Large intestine (tissue), 3 donors: ENCODE measurements around the gene FAM120A. TPM values are rescaled to one million over a fixed set of nuclear protein-coding genes. Genes with fewer than 3 reads are reported as not detected.

Experiments
- DNase-seq, 2 donors: peaks; one replicate each; pipeline versions ENCODE4 v3.0.0 to v3.0.0-alpha.2; 2013
- H3K27ac ChIP-seq: one replicate; pipeline ENCODE4 v1.5.1; 2013; ENCODE audit warnings: low read length
- H3K27me3 ChIP-seq: 2 replicates; pipeline ENCODE4 v1.6.1; 2013; ENCODE audit warnings: low read length; ENCODE audit not compliant: control insufficient read depth, insufficient read depth
- H3K36me3 ChIP-seq: 2 replicates; pipeline ENCODE4 v1.6.1; 2013; ENCODE audit warnings: low read length; ENCODE audit not compliant: control insufficient read depth, insufficient read depth
- H3K4me1 ChIP-seq: one replicate; pipeline ENCODE4 v1.6.1; 2013; ENCODE audit warnings: low read length; ENCODE audit not compliant: control insufficient read depth, insufficient read depth
- H3K4me3 ChIP-seq: one replicate; pipeline ENCODE4 v1.5.1; 2013; ENCODE audit warnings: low read length
- H3K9me3 ChIP-seq: one replicate; pipeline ENCODE4 v1.6.1; 2013; ENCODE audit warnings: mild to moderate bottlenecking, low read depth, low read length, moderate library complexity; ENCODE audit not compliant: control insufficient read depth
- WGBS: methylation state at CpG from one replicate; pipeline ENCODE4 v1.1.5; 2013; ENCODE audit warnings: low lambda C conversion rate; ENCODE audit not compliant: insufficient coverage; 5-methylcytosine and 5-hydroxymethylcytosine counted together
- polyA plus RNA-seq: library from polyadenylated mRNA; unstranded; fragments of 120-200 nt; gene quantifications from one replicate; pipeline ENCODE4 v1.2.1, GENCODE V29; 2013

Gene FAM120A
- polyA plus RNA-seq, 1 donor: 80.8 TPM

GRCh38 chr9:93522736-93523135 is 71.3 kb downstream of the FAM120A start:
- H3K27ac ChIP-seq: no peak overlapping the region
- no peak overlapping the region for H3K4me3 ChIP-seq
- H3K27me3 ChIP-seq: no peaks in the 10 kb centered on the region
- H3K9me3 ChIP-seq: no peaks in the 10 kb centered on the region
- H3K36me3 ChIP-seq: peaks cover 65% of the 10 kb centered on the region
- no peak for DNase-seq
- no CpG with 5 or more reads among the region's 3 CpGs for WGBS
- H3K4me1 ChIP-seq: no peaks in the 10 kb centered on the region

- no peak overlapping the region for H3K4me3 ChIP-seq
- no CpG with 5 or more reads among the region's 7 CpGs for WGBS
- no peak for DNase-seq
- no peaks in the 10 kb centered on the region for H3K27me3 ChIP-seq
- H3K36me3 ChIP-seq: peaks cover 64% of the 10 kb centered on the region
- H3K9me3 ChIP-seq: no peaks in the 10 kb centered on the region
- H3K27ac ChIP-seq: no peak overlapping the region
- H3K4me1 ChIP-seq: no peaks in the 10 kb centered on the region
These were observed 72.1 kb downstream of the FAM120A start for GRCh38 chr9:93523518-93524144.

- 80% methylated on average over 2 of the region's 5 CpGs for WGBS
- DNase-seq: no peak
- Histone ChIP-seq H3K27me3 (no peaks in the 10 kb centered on the region), H3K9me3 (no peaks in the 10 kb centered on the region), H3K36me3 (peaks cover 60% of the 10 kb centered on the region), H3K4me1 (no peaks in the 10 kb centered on the region), H3K27ac (no peak overlapping the region), H3K4me3 (no peak overlapping the region)
These were observed 74.0 kb downstream of the FAM120A start for GRCh38 chr9:93525476-93525875.

- Histone ChIP-seq H3K27me3 (no peaks in the 10 kb centered on the region), H3K4me1 (no peaks in the 10 kb centered on the region), H3K27ac (no peak overlapping the region), H3K36me3 (peaks cover 65% of the 10 kb centered on the region), H3K9me3 (no peaks in the 10 kb centered on the region), H3K4me3 (no peak overlapping the region)
- DNase-seq: no peak
- WGBS: no CpG with 5 or more reads among the region's 3 CpGs
These were observed 79.9 kb downstream of the FAM120A start for GRCh38 chr9:93531374-93531773.

GRCh38 chr9:93532141-93532540 is 80.7 kb downstream of the FAM120A start:
- H3K36me3 ChIP-seq: peaks cover 63% of the 10 kb centered on the region

GRCh38 chr9:93533863-93534262 is 82.4 kb downstream of the FAM120A start:
- no peak overlapping the region for H3K27ac ChIP-seq
- no peaks in the 10 kb centered on the region for H3K4me1 ChIP-seq
- H3K36me3 ChIP-seq: peaks cover 57% of the 10 kb centered on the region
- H3K9me3 ChIP-seq: no peaks in the 10 kb centered on the region
- no peak for DNase-seq
- no peaks in the 10 kb centered on the region for H3K27me3 ChIP-seq
- no peak overlapping the region for H3K4me3 ChIP-seq
- WGBS: no CpG with 5 or more reads among the region's 8 CpGs

More at GRCh38 chr9:93532141-93532540, 80.7 kb downstream of the FAM120A start:
- no peak for DNase-seq
- H3K9me3 ChIP-seq: no peaks in the 10 kb centered on the region
- H3K27me3 ChIP-seq: no peaks in the 10 kb centered on the region
- no peak overlapping the region for H3K4me3 ChIP-seq
- 33% methylated on average over 1 of the region's 8 CpGs for WGBS
- no peak overlapping the region for H3K27ac ChIP-seq
- no peaks in the 10 kb centered on the region for H3K4me1 ChIP-seq

GRCh38 chr9:93536167-93536566 is 84.7 kb downstream of the FAM120A start:
- H3K4me3 ChIP-seq: no peak overlapping the region
- WGBS: 100% methylated on average over 1 of the region's 4 CpGs
- H3K27ac ChIP-seq: no peak overlapping the region
- H3K27me3 ChIP-seq: no peaks in the 10 kb centered on the region
- H3K9me3 ChIP-seq: no peaks in the 10 kb centered on the region
- no peaks in the 10 kb centered on the region for H3K4me1 ChIP-seq
- no peak for DNase-seq
- H3K36me3 ChIP-seq: peaks cover 61% of the 10 kb centered on the region

- H3K27ac ChIP-seq: no peak overlapping the region
- H3K9me3 ChIP-seq: no peaks in the 10 kb centered on the region
- H3K36me3 ChIP-seq: peaks cover 56% of the 10 kb centered on the region
- WGBS: no CpG with 5 or more reads among the region's 9 CpGs
- no peak for DNase-seq
- H3K27me3 ChIP-seq: no peaks in the 10 kb centered on the region
- no peaks in the 10 kb centered on the region for H3K4me1 ChIP-seq
- no peak overlapping the region for H3K4me3 ChIP-seq
These were observed 85.4 kb downstream of the FAM120A start for GRCh38 chr9:93536874-93537273.

- H3K27me3 ChIP-seq: no peaks in the 10 kb centered on the region
- H3K4me3 ChIP-seq: no peak overlapping the region
- WGBS: no CpG with 5 or more reads among the region's 8 CpGs
- DNase-seq: no peak
- H3K27ac ChIP-seq: no peak overlapping the region
- H3K4me1 ChIP-seq: no peaks in the 10 kb centered on the region
- H3K9me3 ChIP-seq: no peaks in the 10 kb centered on the region
- peaks cover 46% of the 10 kb centered on the region for H3K36me3 ChIP-seq
These were observed 88.8 kb downstream of the FAM120A start for GRCh38 chr9:93540305-93540704.

- Histone ChIP-seq H3K4me1 (no peaks in the 10 kb centered on the region), H3K4me3 (no peak overlapping the region), H3K27ac (no peak overlapping the region), H3K27me3 (no peaks in the 10 kb centered on the region), H3K36me3 (peaks cover 48% of the 10 kb centered on the region), H3K9me3 (no peaks in the 10 kb centered on the region)
- DNase-seq: no peak
- no CpG with 5 or more reads among the region's 4 CpGs for WGBS
These were observed 89.5 kb downstream of the FAM120A start for GRCh38 chr9:93541005-93541404.
